ENCODE measurements around the gene BRCC3. TPM values are rescaled to one million over a fixed set of nuclear protein-coding genes. Genes with fewer than 3 reads are reported as not detected.
"Not testable (repeated sequence)": the region's sequence is repeated elsewhere in the genome, so short reads cannot be mapped to it uniquely, and the experiment has no call there.

BRCC3 gene
- total RNA-seq, 1 experiment from 2014 or later: 8.9 TPM

DNA sequence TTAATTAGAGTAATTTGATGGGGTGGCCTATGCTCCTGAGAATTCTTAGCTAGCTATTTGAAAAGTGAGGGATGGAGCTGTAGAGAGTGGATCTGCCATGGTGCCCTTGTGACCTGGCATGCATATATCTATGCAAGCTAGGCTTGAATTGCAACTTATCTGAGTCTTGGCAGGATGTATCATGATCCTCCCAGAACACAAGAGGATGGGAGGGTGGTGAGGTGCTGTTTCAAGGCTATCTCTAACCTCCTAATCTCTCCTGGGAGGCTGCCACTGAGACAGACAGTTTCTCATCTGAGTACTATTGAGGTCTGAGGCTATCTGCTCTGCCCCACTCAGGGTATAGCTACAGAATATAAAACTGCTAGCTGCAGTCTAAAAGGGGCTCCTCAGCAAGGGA lies 56.6 kb downstream of the BRCC3 start:
- in situ Hi-C loops (cut with HindIII; ENCODE audit: low sequenced_read_pairs): no loop called here
- no peak for DNase-seq (ENCODE audit: low spot score)

GRCh38 chrX:155132110-155132509 lies 60.8 kb downstream of the BRCC3 start:
- DNase-seq (ENCODE audit: low spot score): no peak

GRCh38 chrX:155134255-155134654 lies 62.9 kb downstream of the BRCC3 start:
- in situ Hi-C loops (cut with HindIII; ENCODE audit: low sequenced_read_pairs): no loop called here
- no peak for DNase-seq (ENCODE audit: low spot score)

More at GRCh38 chrX:155132110-155132509, 60.8 kb downstream of the BRCC3 start:
- in situ Hi-C loops (cut with HindIII; ENCODE audit: low sequenced_read_pairs): no loop called here

- DNase-seq (ENCODE audit: low spot score): no peak
- in situ Hi-C loops (cut with HindIII; ENCODE audit: low sequenced_read_pairs): no loop called here
These were observed 72.7 kb downstream of the BRCC3 start for GRCh38 chrX:155143959-155144548.

DNA sequence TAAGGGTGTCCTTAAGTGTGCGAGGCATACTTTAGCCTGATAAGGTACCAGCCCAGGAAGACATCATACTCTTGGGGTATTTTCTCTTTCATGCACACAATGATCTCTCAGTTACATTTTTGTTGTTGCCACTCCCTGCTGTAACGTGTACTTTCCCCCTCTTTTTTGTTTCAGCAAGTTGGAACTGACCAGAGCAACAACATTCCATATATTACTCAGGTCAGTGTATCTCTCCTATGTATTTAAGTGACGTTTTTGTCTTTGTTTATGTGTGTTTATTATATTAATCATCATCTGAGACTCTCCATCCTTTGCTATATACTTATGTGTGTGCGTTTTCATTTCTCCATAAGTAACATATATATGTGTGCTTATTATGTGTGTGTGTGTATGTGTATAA lies 73.6 kb downstream of the BRCC3 start:
- no peak for DNase-seq (ENCODE audit: low spot score)
- in situ Hi-C loops (cut with HindIII; ENCODE audit: low sequenced_read_pairs): no loop called here

GRCh38 chrX:155147612-155148011 lies 76.3 kb downstream of the BRCC3 start:
- DNase-seq (ENCODE audit: low spot score); in situ Hi-C loops (cut with HindIII; ENCODE audit: low sequenced_read_pairs): not testable (repeated sequence)

- in situ Hi-C loops (cut with HindIII; ENCODE audit: low sequenced_read_pairs): not testable (repeated sequence)
These were observed 76.9 kb downstream of the BRCC3 start for GRCh38 chrX:155148166-155148565.

DNA sequence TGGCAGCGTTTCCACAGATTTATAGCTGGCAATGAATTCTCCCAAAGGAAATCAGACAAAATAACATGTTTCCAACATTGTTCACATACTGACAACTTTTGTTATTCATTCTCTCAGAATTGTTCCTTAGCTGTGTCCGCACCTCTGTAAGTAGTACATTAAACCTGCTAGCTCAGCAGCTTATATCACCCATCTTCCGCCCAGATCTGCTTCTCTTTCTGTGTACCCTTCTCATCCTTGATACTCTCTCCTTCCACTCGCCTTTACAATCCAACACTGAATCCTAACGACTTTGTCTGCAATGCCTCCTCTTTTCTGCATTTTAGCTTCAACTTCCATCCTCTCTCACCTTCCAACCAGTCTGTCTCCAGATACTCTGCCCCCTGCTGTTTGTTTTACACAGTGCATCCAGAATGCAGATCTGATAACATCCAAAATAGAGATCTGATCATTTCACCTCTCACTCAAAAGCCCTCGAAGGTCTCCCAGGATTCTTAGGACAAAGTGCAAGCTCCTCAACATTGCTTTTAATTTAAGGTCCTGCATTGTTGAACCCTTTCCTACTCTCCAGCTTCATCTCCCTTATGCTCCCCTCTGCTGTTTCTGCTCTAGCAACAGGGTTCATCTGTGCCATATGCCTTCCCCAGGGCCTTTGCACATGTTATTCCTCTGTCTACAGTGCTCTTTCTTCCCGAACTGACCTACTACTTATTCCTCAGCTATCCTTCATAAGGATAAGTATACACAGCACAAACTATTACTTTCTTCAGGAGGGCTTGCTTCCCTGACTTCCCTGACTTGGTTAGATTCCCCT lies 77.6 kb downstream of the BRCC3 start:
- DNase-seq (ENCODE audit: low spot score): peak; percentile 0
- in situ Hi-C loops (cut with HindIII; ENCODE audit: low sequenced_read_pairs): no loop called here

More at GRCh38 chrX:155148166-155148565, 76.9 kb downstream of the BRCC3 start:
- DNase-seq (ENCODE audit: low spot score): not testable (repeated sequence)

DNA sequence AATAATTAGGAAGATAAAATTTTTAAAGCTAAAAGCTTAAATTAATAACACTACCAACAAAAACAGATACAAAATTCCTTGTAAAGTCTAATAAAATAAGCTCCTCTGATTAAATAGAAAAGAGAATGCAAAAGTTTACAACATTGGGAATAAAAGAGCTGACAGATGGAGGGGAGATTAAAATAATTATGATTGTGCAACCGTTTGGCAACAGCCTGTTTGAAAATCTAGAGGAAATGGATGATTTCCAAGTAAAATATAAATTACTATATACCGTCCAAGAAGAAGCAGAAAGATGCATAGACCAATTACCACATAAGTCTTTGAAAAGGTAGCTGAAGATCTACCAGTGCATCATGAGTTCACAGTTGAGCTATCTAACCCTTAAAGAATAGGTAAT lies 98.6 kb downstream of the BRCC3 start:
- no peak for DNase-seq (ENCODE audit: low spot score)
- in situ Hi-C loops (cut with HindIII; ENCODE audit: low sequenced_read_pairs): no loop called here

Other genes starting within 250 kb of the BRCC3 start
- gene SMIM9, start 236.8 kb upstream of the BRCC3 start, total RNA-seq (2014; rRNA removed; shearing (Covaris generic)): not detected in 2 replicates
- gene F8A1, start 185.2 kb upstream of the BRCC3 start, total RNA-seq (2014; rRNA removed; shearing (Covaris generic)): 3.7 TPM in 1 of 2 replicates, not detected in the other
- 0.18 and 0.44 TPM in 2 replicates for gene F8, start 48.8 kb upstream of the BRCC3 start, total RNA-seq (2014; rRNA removed; shearing (Covaris generic))
- gene FUNDC2, start 44.7 kb upstream of the BRCC3 start, total RNA-seq (2014; rRNA removed; shearing (Covaris generic)): 44.2 and 69.2 TPM in 2 replicates
- gene CMC4, start 372 bp upstream of the BRCC3 start, total RNA-seq (2014; rRNA removed; shearing (Covaris generic)): 5.0 and 25.7 TPM in 2 replicates
- gene MTCP1, start 372 bp upstream of the BRCC3 start, total RNA-seq (2014; rRNA removed; shearing (Covaris generic)): 6.5 and 29.0 TPM in 2 replicates
- 103 and 137 TPM in 2 replicates for gene VBP1, start 145.0 kb downstream of the BRCC3 start, total RNA-seq (2014; rRNA removed; shearing (Covaris generic))
- gene RAB39B, start 193.0 kb downstream of the BRCC3 start, total RNA-seq (2014; rRNA removed; shearing (Covaris generic)): 0.68 and 1.6 TPM in 2 replicates